Smooth muscle cell of the brain vasculature (primary cell): ENCODE results near the gene NFIB.

ENCODE experiments used
- DNase-seq: peaks from one replicate; pipeline ENCODE4 v3.0.0-alpha.2; 2012; ENCODE audit warnings: low read depth, low spot score

NFIB gene

DNA sequence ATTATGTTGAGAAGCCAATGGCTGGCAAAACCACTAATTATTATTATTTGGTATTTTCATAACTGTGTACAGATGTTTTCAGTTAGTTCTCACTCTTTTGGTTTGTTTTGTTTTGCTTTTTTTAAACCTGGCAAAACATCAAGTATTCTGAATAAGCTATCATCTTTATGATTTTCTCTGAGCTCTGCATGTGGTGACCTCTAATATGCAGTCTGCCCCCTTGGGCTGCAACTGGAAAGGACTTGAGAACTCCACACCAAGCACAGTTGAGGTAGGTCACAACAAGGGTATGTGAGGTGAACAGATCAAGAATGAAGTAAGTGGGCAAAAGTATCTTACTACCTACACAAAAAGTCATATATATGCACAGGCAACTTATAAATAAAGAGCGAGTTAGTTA, 202.2 kb downstream of the NFIB start:
- peak; percentile 43 for DNase-seq

DNA sequence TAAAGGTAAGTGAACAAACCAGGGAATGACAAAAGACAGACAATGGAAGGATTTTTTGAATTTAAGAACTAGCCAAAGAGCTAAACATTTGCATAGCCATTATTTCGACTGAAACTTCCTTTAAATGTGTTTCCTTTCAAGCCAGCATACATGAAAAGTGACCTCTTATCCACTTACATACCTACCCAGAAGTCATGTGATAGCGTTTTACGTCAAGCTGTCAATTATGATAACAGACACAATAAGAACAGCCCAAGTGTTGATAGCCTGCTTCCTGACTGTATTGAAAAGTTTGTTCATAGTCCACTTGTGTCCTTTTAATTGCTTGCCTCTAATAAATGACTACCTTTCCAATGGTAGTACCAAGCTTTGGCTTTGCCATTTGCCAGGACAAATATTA, 206.0 kb downstream of the NFIB start:
- no peak for DNase-seq

DNA sequence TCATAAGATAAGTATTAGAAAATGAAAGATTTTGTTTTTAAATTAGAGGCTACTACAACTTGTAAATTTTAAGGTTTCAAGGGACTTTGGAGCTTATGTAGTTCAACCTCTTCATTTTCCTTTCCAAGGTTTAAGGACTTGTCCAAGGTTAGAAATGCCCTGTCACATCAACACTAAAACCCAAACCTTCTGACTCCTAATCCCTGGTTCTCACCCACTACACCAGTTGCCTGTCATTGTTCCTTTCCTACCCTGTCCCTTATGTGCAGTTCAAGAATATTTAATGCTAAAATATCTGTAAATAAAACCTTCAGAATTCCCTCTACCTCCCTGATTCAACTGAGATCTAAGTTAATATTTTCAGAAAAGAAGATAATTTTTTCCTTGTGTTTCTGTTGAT, 206.4 kb downstream of the NFIB start:
- no peak for DNase-seq

DNA sequence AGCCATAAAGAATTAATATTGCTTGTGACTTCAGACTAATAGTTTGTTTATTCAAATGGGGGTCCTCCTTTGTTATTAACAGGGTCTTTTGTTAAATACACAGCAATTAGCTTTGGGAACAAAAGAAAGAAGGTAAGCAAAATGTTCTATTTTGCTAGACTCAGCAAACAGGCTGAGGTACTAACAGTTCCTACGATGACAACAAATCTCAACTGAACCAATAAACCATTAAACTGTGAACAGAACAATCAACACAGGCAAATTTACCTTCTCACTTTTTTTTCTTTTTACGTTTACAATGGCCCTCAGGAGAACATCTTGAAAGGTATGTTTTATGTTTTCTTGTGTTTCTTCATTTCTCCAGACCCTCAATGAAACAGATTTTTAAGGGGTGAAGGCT, 207.2 kb downstream of the NFIB start:
- DNase-seq = no peak

DNA sequence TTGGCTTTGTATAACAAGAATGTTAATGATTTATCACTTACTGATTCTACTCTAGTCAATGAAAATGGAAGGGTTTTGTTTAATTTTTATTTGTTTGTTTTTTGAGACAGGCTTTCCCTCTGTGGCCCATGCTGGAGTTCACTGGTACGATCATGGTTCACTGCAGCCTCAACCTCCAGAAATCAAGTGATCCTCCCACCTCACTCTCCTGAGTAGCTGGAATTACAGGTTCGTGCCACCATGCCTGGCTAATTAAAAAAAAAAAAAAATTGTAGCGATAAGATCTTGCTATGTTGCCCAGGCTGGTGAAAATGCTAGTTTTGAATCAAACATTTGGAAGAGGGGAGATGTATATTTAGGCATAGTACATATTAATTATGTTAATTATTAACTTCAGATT, 209.4 kb downstream of the NFIB start:
- DNase-seq = no peak

DNA sequence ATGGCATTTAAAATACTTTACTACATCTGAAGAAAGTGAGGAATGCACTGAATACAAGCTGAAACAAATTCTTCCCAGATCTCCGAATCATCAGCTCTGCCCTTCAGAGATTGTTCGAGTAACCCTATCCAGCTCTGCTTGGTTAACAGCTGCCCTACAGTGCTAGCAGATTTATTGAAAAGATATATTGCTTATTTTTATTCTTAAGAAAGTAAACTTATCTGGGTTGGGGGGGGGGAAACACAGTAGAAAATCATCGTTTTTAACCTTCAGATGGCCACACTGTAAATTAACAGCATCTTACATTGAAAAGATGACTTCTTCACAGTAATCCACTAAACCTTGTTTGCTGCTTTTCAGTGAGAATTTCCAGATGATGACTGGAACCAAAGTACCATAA, 210.8 kb downstream of the NFIB start:
- DNase-seq = no peak

DNA sequence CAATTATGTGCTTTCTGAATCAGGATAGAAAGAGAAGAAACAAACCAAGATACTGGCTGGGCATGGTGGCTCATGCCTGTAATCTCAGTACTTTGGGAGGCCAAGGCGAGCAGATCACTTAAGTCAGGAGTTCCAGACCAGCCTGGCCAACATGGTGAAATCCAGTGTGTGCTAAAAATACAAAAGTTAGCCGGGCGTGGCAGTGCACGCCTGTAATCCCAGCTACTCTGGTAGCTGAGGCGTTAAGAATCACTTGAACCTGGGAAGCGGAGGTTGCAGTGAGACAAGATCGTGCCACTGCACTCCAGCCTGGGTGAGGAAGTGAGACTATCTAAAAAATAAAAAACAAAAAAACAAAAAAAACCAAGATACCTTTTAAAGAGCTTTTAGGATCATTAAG, 214.2 kb downstream of the NFIB start:
- DNase-seq = no peak

DNA sequence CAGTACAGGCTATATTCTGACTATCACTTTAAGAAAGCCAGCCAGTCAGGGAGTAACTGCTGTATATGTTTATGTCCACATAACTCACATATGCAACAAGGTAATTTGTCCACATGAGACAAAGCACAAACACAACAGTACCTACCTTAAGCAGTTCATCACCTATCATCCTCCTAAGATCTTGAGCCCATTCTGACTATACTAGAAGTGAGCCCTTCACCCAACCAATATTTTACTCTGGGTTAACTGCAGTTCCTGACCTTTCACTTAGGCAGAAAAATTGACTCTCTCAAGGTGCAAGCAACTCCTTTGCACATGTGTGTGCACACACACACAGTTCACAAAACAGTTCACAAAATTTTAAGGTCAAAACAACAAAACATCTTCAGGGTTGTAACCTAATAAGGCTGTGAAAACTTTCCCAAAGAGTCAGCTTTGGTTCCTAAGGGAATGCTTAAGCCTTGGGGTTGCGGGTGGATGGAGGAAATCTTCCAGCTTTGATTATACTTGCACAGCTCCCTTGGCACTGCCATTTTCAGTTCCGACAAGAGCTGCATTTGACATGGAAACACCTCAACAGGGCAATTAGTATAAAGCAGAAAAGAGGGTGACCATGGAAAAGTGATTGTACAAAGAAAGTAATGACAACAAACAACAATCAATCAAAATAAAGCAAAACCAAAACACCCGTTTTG, 215.3 kb downstream of the NFIB start:
- no peak for DNase-seq

DNA sequence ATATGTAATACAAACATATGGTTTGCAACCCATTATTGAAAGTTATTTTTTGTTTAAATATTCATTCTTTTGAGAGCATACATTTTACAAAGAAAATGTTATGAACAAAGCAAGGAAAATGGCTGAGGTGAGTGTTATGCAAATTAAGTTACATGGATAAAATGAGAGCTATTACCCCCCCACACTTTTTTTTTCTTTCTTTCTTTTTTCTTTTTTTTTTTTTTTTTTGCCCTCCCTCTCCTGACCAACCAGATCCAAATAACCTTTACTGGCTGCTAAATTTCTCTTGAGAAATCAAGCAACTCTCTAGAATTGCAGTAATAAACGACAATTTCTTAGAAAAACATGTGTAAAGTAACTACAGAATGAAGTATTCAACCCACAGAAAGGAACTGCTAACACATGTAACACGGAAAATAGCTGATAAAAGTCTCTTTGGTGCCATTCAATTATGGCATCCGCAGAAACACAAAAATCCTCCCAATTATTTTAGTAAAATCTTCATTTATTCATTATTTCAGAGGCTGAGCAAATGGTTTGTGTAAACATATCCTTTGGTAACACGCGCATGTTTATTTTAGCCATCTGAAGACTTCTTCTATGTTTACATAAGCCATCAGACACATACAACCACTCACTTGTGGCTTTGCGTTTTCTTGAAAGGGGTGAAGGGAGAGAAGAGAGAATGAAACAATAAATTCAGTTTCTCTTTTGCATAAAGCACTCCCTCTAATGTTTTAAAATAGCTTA, 216.1 kb downstream of the NFIB start:
- DNase-seq = no peak

DNA sequence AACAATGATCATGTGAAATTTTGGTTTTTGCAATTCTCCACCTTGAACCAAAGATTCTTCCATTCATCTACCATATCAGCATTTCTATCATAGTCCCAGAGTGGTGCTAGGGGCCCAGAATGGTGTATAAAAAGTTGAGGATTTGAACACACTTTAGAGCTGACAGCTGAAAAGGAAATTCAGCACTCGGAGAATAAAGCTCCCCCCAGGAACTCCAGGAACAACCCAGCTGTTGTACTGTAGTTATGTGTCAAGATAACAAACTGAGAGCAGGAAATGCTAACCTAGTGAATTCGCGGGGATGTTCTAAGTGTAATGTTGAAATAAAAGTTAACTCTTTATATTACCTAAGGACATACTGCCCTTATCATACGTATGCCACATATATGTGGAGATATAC, 216.7 kb downstream of the NFIB start:
- DNase-seq = peak; percentile 28

DNA sequence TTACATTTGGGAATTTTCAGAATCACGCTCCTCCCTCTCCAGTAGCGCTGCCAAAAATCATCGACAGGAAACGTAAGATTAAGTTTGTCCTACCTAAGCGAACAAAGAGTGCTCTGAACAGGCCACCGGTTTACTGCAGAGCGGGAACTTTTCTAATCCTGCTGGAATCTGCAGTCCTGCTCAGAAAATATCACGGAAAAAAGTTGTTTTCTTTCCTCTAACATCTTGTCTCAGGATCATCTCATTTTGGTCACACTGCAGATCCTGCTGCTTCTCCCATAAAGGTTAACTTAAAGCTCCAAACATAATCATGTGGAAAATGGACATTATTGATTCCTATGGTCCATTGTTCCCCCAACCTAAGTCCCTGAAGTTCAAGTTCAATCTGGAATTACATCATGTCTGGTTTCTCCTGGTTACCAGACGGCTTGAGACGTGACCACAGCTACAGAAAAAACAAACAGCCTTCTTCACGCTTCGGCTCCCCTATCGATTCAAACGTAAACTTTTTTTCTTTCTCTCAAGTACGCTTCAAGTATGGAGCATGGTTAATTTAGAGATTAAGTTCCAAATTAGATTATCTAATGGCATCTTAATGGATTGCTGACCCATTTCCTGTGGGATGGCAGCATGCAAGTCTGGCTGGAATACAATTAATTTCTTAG, 217.6 kb downstream of the NFIB start:
- peak; percentile 41 for DNase-seq

DNA sequence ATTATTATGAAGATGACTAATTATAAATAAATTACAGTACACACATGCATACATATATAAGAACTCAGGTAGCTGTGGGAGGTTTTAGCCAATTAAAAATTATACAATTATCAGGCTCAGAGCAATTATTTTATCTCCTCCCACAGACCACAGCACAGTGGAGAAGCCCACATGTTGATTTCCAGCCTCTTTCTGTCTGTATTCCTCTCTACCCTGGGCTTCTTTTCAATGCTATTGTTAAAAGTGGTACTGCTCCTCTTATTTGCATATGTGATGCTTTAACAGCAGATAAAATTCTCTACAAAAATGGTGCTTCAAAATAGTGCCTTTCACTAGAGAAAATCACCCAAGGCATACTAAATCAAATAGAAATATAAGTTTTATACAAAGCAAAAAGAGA, 218.7 kb downstream of the NFIB start:
- no peak for DNase-seq

DNA sequence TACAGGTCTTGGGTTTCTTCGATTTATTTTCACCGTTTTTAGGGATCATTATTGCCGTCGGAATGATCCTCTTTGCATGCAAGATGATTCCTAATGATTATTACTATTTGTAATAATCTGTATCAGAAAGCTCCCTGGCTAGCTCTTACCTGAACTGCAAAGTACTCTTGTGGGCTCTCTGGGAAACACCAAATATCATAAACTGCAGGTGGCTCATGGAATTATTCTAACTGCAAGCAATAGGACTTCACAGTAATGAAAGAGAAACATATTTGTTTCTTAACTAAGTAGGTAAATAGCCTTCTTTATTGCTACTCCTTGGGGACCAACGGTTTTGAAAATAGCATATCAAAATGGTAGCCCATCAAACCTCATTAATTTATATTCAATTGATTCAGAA, 219.4 kb downstream of the NFIB start:
- DNase-seq = no peak

DNA sequence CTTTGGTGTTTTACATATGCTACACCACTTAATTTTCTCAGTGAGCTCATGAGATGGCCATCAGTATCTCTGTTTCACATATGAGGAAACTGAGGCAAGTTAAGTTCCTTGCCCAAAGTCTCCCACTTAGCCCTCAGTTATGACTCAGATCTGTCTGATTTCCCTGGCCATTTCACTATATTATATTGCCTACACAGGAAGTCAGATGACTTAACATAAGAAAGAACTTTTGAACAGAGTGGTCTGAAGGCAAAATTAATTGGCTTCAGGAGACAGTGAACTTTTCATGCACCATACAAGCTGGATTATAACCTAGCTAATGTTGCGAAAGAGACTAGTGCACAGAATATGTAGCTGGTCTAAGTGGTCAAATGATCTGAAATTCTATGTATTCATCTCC, 221.6 kb downstream of the NFIB start:
- no peak for DNase-seq

DNA sequence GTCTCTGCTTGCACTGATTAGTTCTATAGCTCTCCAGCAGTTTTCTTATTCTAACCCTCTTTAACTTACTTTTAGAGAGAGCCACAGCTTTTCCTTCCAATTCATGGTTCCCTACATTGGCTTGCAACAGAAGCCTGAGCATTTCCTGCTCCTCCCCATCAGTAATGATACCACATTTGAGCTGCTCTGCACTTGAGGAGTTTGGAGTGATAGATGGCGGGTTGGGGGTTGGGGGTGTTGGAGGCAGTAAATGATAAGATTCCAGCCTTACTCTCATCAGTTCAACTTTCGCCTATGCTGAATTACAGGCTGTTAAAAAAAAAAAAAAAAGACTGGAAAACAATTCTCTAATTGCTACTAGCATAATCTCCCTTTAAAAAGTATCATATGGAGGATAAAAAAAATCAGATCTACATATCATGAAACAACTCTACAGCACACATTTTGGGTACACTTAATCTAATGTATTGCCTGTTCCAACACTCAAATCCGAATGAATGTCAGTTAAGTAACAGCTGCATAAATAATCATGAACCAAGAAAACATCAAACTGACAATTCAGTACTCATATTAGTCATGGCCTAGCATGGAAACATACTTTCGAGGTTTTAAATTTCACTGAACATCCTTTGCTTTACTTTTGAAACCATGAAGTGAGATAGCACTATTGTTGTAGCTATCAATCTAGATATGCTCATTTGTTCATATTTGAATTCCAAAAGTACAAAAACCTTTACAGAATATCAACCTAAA, 224.7 kb downstream of the NFIB start:
- DNase-seq = no peak

DNA sequence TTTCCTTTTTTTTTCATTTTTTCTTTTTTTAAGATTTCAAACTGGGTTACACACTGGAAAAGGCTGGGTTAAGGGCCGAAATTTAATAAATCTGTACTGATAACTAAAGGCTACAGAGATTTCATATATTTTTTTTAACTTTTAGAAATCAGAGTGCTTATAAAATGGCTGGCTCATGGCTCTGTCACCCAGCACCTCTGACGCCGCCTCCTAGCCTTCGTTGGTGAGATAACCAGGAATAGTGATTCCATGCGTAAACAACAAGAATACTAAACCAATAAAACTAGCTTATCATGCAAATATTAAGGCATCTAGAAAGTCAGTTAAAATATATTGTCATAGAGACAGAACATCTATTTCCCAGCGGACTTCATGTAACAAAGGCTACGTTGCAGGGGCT, 226.4 kb downstream of the NFIB start:
- no peak for DNase-seq

DNA sequence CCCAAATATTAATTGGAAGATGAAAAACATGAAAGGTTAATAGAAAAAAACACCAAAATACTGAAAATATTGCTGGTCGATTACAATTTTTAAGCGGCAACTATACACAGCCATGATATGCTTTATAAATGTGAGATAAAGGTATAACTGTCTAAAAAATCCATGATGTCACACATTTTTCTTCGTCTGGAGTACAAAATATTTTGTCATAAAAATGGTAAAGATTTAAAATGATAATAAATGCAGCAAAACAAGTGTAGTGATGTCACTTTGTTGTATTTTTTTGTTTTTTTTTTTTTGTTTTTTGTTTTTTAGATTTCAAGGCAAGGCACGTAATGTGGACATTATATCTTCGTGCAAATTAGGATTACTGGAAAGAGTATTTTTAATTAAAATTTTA, 227.4 kb downstream of the NFIB start:
- no peak for DNase-seq

DNA sequence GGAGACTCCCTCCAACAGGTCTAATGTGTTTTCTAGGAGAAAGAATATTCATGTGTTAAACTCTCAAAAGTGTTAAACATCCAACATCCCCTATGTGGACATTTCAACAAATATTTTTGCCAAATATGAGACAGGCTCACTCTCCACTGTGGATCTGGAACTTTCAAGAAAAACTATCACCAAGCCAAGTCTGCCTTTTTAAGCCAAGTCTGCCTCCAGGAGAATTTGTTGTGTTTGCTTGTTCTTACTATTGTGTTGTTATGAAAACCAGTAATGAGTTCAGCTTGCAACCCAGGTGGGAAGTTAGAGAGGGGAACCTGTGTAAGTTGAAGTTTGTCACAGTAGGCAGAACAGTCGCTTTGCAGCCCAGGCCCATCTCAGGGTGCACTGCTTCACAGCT, 228.1 kb downstream of the NFIB start:
- DNase-seq = no peak

DNA sequence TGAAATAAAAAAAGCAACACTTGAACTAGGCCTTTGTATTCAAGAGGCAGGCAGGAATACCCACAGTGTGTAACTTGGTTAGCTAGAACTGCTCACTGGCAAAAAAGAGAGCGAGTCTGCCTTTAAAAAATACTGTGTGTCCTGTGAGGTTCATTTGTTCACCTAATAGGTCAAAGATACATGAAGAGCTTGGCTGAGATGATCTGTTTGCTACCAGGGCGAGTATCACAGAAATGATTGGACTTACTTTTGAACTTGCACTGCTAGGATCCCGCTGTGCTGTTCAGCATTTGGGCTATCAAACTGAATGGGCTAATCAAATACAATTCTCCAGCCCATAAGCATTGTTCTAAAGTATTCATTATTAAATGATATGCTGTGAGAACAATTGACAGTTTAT, 229.1 kb downstream of the NFIB start:
- no peak for DNase-seq

DNA sequence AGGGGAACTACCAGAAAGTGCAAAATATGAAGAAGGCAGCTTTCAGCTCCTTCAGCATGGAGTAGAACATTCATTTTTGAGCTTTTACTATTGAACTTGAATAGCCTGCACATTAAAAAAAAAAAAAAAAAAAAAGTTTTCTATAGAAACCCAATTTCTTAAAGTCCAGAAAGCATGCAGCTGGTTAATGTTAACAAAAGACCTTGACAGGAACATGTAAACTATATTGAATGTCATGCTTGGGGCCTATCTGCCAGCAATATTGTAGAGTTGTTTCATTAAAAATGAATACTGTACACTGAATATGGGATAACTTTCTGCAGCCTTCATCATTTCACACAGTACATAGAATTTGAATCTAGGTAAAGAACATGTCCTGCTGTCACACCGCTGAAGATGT, 230.6 kb downstream of the NFIB start:
- DNase-seq = no peak

DNA sequence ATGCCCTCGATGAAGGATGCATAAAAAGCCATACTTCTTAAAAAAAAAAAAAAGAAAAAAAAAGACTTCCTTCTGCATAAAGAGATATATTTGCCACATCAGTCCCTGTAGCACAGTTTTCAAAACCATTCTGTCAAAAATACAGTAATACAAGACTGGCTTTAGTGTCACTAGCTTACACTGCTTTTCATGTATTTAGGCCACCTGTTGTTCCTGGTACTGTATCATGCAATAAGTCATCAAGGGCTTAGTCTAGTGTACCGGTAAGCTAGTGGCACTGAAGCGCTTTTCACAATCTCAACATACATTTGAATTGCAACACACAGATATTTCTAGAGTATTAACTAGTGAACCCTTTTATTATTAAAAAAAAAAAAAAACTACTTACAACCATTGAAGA, 231.2 kb downstream of the NFIB start:
- DNase-seq = no peak

DNA sequence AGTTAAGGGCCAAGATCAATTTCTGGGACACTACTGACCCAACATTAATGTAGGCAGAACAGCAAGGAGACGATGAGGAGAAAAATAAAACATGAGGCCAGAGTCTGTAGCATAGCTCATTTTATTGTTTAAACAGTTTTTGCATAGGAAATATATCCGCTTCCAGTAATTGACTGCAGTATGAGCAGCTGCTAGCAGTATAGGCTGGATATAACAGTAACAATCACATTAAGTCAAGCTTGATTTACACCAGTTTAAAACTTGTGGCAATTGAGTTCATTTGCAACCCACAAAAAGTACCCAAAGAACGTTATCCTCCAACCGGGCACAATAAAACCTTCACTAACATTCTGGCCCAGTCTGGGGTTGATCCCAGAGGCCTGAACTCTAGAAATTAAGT, 232.2 kb downstream of the NFIB start:
- DNase-seq = no peak
